ENCODE measurements around the gene DENND4B. TPM values are rescaled to one million over a fixed set of nuclear protein-coding genes. Genes with fewer than 3 reads are reported as not detected.

The DENND4B gene
- total and polyA plus RNA-seq, 2 experiments from 2014 or later = 3.9 to 6.1 TPM

GRCh38 chr1:153991151-153991630 is 44.7 kb upstream of the DENND4B start:
- no peaks in the 10 kb centered on the region for H3K9me3 ChIP-seq (ENCODE audit: low read depth)
- peak; percentile 58 for DNase-seq
- no peaks in the 10 kb centered on the region for H3K27me3 ChIP-seq (replicated peaks; ENCODE audit: insufficient read depth)
- peaks cover 23% of the 10 kb centered on the region for H3K79me2 ChIP-seq (ENCODE audit: insufficient read depth)
- no peak for TF ChIP-seq EZH2 (IDR thresholded peaks at IDR 0.05; ENCODE audit: insufficient read depth, poor library complexity, severe bottlenecking)
- TF ChIP-seq EZH2phosphoT487 (IDR thresholded peaks at IDR 0.05; ENCODE audit: insufficient read depth, low read depth) = no peak
- H3K36me3 ChIP-seq (ENCODE audit: low read depth) = peaks cover 21% of the 10 kb centered on the region
- H3K9ac ChIP-seq = peak overlapping the region; percentile 99
- H3K9me2 ChIP-seq (ENCODE audit: insufficient read depth) = no peaks in the 10 kb centered on the region
- H2AFZ ChIP-seq = 0 out of 2 replicates have a peak overlapping the region, but pooled peaks have one; percentile 90
- H3K27ac ChIP-seq = peak overlapping the region; percentile 83
- H3K4me3 ChIP-seq = peak overlapping the region; percentile 95
- peaks cover 55% of the 10 kb centered on the region for H3F3A ChIP-seq (ENCODE audit: insufficient read depth)
- in situ Hi-C loops (cut with MboI) = no loop called here
- H4K20me1 ChIP-seq (ENCODE audit: insufficient read depth) = peaks cover 5% of the 10 kb centered on the region; the same call in 1 of the 2 replicates
- 8 to 11% methylated on average over 9 of the region's 9 CpGs for WGBS, 2 experiments (ENCODE audit: low coverage in 1 of 2, low lambda C conversion rate in 2 of 2, missing lambda C conversion rate in 2 of 2)
- peaks cover 24% of the 10 kb centered on the region for H3K4me1 ChIP-seq (ENCODE audit: insufficient read depth)
- H3K4me2 ChIP-seq (ENCODE audit: unreplicated experiment) = peak overlapping the region; percentile 100

- in situ Hi-C loops (cut with MboI) = no loop called here
- Histone ChIP-seq H3K79me2 (ENCODE audit: insufficient read depth) (peaks cover 28% of the 10 kb centered on the region), H3K36me3 (ENCODE audit: low read depth) (peaks cover 21% of the 10 kb centered on the region), H3K4me3 (peak within 1 kb of the TSS; percentile 95), H3K4me1 (ENCODE audit: insufficient read depth) (peaks cover 24% of the 10 kb centered on the region), H3K27ac (peak within 1 kb of the TSS; percentile 83), H4K20me1 (ENCODE audit: insufficient read depth) (peaks cover 5% of the 10 kb centered on the region; the same call in 1 of the 2 replicates), H3K9me3 (ENCODE audit: low read depth) (no peaks in the 10 kb centered on the region), H3K9ac (peak within 1 kb of the TSS; percentile 99), H3K9me2 (ENCODE audit: insufficient read depth) (no peaks in the 10 kb centered on the region), H3K4me2 (ENCODE audit: unreplicated experiment) (peak within 1 kb of the TSS; percentile 100), H2AFZ (peak within 1 kb of the TSS; percentile 90), H3K27me3 (replicated peaks; ENCODE audit: insufficient read depth) (no peaks in the 10 kb centered on the region), H3F3A (ENCODE audit: insufficient read depth) (peaks cover 56% of the 10 kb centered on the region)
- DNase-seq = peak; percentile 99
- TF ChIP-seq EZH2 (IDR thresholded peaks at IDR 0.05; ENCODE audit: insufficient read depth, poor library complexity, severe bottlenecking) (no peak), EZH2phosphoT487 (IDR thresholded peaks at IDR 0.05; ENCODE audit: insufficient read depth, low read depth) (no peak)
- WGBS, 2 experiments (ENCODE audit: low coverage in 1 of 2, low lambda C conversion rate in 2 of 2, missing lambda C conversion rate in 2 of 2) = 0 to 2% methylated on average over 36 of the region's 36 CpGs
Measured at GRCh38 chr1:153990468-153991150, 44.1 kb upstream of the DENND4B start, which contains the start of gene RPS27. TSS of gene RPS27 (plus strand) at chr1:153990762. CDS start at chr1:153990797, 35 bp downstream.

GRCh38 chr1:153987621-153988020 is 41.1 kb upstream of the DENND4B start:
- Histone ChIP-seq H2AFZ (no peak overlapping the region), H3K79me2 (ENCODE audit: insufficient read depth) (peaks cover 55% of the 10 kb centered on the region), H3K27ac (no peak overlapping the region), H3K9ac (no peak overlapping the region), H3K9me2 (ENCODE audit: insufficient read depth) (no peaks in the 10 kb centered on the region), H4K20me1 (ENCODE audit: insufficient read depth) (peaks cover 5% of the 10 kb centered on the region; the same call in 1 of the 2 replicates), H3K9me3 (ENCODE audit: low read depth) (no peaks in the 10 kb centered on the region), H3K4me1 (ENCODE audit: insufficient read depth) (peaks cover 28% of the 10 kb centered on the region), H3K4me3 (no peak overlapping the region), H3K27me3 (replicated peaks; ENCODE audit: insufficient read depth) (no peaks in the 10 kb centered on the region), H3F3A (ENCODE audit: insufficient read depth) (peaks cover 48% of the 10 kb centered on the region), H3K36me3 (ENCODE audit: low read depth) (peaks cover 18% of the 10 kb centered on the region), H3K4me2 (ENCODE audit: unreplicated experiment) (no peak overlapping the region)
- in situ Hi-C loops (cut with MboI) = loop anchor here (5.0 to 10.0 kb wide), 2 partner anchors 173 to 310 kb away; partner anchors contain the start of gene NPR1
- DNase-seq = no peak
- 83 to 85% methylated on average over 8 of the region's 8 CpGs for WGBS, 2 experiments (ENCODE audit: low coverage in 1 of 2, low lambda C conversion rate in 2 of 2, missing lambda C conversion rate in 2 of 2)
- TF ChIP-seq EZH2phosphoT487 (IDR thresholded peaks at IDR 0.05; ENCODE audit: insufficient read depth, low read depth) = no peak

GRCh38 chr1:153985941-153986761 is 39.6 kb upstream of the DENND4B start, which contains the start of gene RAB13:
TSS of gene RAB13 (minus strand) at chr1:153986339. CDS start at chr1:153986236, 103 bp downstream.
- H2AFZ ChIP-seq = peak within 1 kb of the TSS; percentile 91
- H3K9me3 ChIP-seq (ENCODE audit: low read depth) = no peaks in the 10 kb centered on the region
- peak; percentile 95 for DNase-seq
- no peaks in the 10 kb centered on the region for H3K9me2 ChIP-seq (ENCODE audit: insufficient read depth)
- peak within 1 kb of the TSS; percentile 97 for H3K4me2 ChIP-seq (ENCODE audit: unreplicated experiment)
- H3K27ac ChIP-seq = peak within 1 kb of the TSS; percentile 84
- H3K4me1 ChIP-seq (ENCODE audit: insufficient read depth) = peaks cover 15% of the 10 kb centered on the region; the same call in 1 of the 2 replicates
- in situ Hi-C loops (cut with MboI) = loop anchor here (5.0 to 10.0 kb wide), 2 partner anchors 171 to 309 kb away; partner anchors contain the start of gene NPR1
- H3K4me3 ChIP-seq = peak within 1 kb of the TSS; percentile 97
- TF ChIP-seq EZH2phosphoT487 (IDR thresholded peaks at IDR 0.05; ENCODE audit: insufficient read depth, low read depth) (no peak), EZH2 (IDR thresholded peaks at IDR 0.05; ENCODE audit: insufficient read depth, poor library complexity, severe bottlenecking) (no peak)
- no peaks in the 10 kb centered on the region for H3K27me3 ChIP-seq (replicated peaks; ENCODE audit: insufficient read depth)
- H3F3A ChIP-seq (ENCODE audit: insufficient read depth) = peaks cover 40% of the 10 kb centered on the region
- H3K9ac ChIP-seq = peak within 1 kb of the TSS; percentile 94
- no peaks in the 10 kb centered on the region for H4K20me1 ChIP-seq (ENCODE audit: insufficient read depth)
- peaks cover 54% of the 10 kb centered on the region for H3K79me2 ChIP-seq (ENCODE audit: insufficient read depth)
- 2 to 3% methylated on average over 14 to 32 of the region's 32 CpGs for WGBS, 2 experiments (ENCODE audit: low coverage in 1 of 2, low lambda C conversion rate in 2 of 2, missing lambda C conversion rate in 2 of 2)
- H3K36me3 ChIP-seq (ENCODE audit: low read depth) = peaks cover 7% of the 10 kb centered on the region; the same call in 1 of the 2 replicates
